HG03196 (cell line): Measurements from ENCODE around the gene CAB39.
A peak's percentile ranks its signal among the peaks of the same experiment; 100 is the strongest.

Experiments used
- ATAC-seq: cut with Tn5 transposase; IDR thresholded peaks from one replicate; pipeline ENCODE4 v1.9.1; 2021; ENCODE audit not compliant: unreplicated experiment

Gene CAB39

DNA sequence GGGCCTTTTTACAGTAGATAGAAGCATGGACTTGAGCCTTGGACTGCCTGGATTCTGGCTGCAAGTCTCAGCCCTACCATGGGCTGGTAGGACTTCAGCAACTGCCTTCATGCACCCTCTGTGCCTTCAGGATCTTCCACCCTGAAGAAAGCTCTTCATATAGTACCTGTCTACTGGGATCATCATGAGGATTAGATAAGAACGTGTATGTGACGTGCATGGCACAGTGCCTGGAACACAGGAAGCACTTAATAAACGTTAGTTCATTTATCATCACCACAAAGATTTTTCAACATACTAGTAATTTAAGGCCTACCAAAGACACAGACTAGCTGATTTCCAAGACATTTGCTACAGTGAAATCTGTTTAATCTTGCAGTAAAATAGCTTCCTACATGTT lies 98.9 kb downstream of the CAB39 start:
- no peak for ATAC-seq

GRCh38 chr2:230812033-230812432 lies 99.4 kb downstream of the CAB39 start:
- no peak for ATAC-seq

- no peak for ATAC-seq
Measured at GRCh38 chr2:230814616-230815015, 102.0 kb downstream of the CAB39 start.

GRCh38 chr2:230815088-230815487 lies 102.4 kb downstream of the CAB39 start:
- ATAC-seq = no peak

DNA sequence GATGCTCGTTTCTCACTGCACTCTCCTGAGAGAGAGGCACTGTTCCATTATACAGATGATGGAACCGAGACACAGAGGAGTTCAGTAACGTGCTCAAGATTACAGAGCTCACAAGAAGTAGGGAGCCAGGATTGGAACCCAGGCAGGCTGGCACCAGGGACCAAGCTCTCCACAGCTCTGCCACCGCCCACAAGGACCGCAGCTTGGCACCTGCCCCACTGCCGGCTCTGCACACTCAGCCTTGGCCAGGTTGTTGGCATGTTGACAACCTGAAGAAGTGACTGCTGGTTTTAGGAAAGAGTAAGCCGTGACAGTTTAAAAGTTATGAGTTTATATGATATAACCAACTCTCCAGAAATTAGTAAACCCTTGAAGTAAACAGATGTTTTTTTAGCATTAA lies 104.1 kb downstream of the CAB39 start:
- ATAC-seq = no peak

DNA sequence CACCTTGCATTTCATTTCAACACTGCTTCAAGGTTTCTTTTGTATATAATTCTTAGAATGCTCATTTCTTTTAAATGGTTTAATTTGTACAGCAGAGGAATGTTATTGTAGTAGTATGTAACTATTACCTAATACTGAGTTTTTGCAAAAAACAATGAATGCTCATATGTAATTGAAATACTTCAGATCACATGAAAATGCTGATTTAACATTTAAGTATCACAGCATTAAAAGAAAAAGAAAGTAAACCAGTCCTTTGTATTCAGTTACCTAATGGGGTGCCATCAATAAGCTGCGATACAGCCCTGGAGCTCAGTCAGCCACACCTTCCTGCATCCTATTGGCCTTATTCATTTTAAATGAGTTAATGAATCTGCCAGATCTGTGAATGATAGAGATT lies 106.8 kb downstream of the CAB39 start:
- ATAC-seq = no peak

- no peak for ATAC-seq
Measured at GRCh38 chr2:230821261-230821990, 108.8 kb downstream of the CAB39 start.

DNA sequence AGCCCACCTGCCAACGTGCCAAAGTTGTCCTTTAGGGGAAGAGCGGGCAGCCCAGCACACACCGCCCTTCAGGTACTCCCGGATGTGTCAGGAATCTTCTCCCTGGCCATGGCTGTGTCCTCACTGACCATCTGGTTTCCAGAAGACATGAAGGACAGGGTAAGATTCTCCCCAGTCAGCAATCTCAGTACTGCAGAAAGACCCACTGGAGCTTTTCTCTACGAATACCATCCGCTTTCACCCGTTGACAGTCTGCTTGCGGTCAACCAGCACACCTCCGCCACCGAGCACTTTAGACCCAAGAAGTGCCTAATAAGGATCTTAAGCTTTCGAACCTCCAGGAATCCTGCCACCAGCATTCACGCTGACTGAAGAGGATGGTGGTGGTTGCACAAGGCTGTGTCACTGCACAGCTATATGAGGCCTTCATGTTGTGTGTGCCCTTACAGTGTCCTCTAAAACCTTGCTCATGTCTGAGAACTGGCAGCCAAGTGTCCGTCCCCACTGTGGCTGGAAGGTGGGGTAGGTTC lies 109.4 kb downstream of the CAB39 start:
- ATAC-seq = no peak

DNA sequence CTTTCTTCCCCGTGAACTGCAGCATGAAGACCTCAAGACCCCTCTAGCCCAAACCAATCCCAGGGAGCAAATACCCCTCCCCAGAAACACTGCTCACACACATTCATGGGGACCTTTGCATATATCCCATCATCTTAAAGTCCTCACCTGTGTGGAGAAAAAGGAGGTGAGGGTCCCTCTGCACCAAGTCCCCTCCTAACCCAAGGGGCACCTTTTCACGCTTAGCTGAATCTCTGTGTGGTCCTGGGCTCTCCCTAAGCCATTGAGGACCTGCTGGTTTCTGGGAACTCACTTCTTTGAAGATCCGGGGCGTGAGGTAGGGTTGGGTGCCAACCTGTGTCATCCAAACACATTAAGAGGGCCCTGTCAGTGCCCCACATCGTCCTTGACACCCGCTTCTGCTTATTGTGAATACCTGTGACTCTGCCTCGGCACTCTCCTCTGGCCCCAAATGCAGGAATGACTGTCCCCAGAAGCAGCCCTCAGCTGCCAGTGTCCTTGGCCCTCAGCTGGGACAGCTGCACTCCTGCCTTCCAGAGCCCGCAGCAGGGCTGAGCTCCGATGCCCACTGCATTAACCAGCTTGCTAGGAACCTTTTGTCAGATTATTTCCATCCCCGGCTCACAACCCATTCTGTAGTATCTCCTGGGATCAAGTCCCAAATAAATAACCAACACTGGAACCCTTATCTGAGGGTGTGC lies 110.8 kb downstream of the CAB39 start:
- no peak for ATAC-seq

DNA sequence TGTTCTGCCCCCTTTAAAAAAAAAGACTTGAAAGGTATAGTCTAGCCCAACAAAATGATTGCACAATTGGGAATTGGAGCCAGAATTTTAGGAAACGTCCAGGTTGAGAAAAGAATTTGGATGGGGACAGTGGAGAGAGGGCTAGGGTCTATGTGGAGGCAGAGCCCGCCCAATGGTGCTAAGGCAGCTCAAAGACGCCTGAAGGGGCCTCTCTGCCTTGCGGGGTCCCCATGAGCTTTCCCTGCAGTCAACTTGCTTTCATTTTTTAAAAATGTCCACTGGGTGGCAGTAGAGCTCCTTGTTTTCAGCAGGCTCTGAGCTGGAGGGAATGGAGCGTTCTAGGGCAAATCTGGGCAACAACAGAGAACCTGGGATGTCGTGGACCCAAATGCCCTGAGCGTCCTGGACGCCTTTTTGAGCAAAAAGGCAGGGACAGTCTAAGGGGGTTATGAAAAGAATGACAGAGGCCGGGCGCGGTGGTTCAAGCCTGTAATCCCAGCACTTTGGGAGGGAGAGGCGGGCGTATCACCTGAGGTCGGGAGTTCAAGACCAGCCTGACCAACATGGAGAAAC lies 111.8 kb downstream of the CAB39 start:
- no peak for ATAC-seq

GRCh38 chr2:230825354-230825753 lies 112.7 kb downstream of the CAB39 start:
- ATAC-seq = no peak

DNA sequence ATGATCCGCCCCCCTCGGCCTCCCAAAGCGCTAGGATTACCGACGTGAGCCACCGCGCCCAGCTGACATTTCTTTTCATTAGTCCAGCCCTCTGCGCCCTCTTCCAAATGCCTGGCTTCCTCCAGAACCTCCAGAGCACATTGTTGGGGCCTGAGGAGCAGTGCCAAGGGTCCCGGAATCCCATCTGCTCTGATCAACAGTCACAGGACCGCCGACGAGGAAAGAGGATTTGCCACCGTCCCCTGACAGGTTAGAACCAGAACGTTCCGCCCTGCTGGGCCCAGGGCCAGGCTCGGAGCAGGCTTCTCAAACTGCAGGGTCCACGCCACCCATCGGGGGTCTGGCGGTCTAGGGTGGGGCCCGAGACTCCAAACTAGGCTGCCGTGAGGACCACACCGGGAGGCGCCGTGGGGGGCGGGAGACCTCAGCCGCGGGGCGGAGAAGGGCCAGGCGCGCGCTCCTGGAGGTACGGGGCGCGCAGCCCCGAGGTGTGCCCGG lies 115.2 kb downstream of the CAB39 start:
- no peak for ATAC-seq

DNA sequence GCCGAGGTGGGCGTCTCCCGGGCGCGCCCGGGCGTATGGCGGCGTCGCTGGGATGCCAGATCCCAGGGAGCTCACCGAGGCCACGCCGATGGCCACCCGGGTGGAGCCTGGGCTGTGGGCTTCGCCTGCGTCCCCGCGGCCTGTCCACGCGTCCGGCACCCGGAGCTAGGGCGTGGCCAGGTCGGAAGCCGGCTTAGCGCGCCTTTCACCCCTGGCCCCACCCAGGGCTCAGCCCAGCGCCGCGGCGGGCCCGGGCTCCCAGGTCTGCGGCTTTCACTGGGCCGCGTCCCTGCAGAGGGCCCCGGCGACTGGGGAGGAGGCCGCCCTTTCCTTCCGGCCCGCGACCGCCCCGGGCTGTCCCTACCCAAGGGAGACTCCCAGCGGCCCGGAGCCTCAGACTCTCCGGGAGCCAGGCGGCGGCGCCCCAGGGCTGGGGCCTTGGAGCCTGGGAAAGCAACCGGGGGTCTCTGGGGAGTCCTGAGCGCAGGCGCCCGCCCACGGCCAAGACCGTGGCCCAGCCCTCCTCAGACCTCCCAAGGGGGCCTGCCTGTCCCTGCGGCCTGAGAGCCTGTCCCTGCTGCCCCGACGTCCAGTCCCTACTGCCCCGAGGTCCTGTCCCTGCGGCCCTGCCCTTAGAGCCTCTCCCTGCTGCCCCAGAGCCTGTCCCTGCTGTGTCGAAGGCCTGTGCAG lies 115.8 kb downstream of the CAB39 start:
- no peak for ATAC-seq

DNA sequence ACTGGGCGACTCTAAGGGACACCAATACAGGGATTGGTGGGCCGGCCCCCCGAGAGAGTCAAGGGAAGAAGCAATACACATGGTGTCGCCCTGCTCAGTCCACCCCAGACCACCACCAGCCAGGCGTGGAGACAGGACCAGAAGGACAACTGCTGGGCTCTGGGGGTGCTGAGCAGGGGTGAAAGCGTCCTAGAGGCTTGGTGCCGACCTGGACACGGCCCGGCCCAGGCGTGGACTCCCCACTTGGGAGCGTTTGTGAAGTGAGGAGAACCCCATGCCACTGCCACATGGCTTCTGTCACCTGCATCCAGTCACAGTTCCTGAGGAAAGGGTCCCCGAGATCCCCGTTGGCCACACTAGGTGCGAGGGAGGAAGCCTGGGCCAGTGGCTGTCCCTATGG lies 116.7 kb downstream of the CAB39 start:
- ATAC-seq = no peak

DNA sequence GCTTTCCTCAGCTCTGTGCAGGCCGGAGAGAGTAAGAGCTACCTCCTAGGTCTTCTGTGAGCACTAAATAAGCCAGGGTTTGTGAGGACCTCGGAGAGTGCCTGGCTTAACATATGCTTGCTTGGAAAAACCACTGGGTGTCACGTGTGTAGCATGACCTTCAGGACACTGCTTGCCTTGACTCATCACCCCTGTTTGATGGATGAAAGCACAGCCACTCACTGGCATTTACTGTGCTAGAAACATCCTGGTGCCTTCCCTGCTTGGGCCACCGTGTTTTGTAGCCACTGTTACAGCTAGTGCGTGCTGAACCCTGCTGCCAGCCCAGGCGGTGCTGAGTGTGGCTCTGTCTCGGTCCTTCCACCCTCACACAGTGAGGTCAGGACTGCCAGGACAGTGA lies 117.3 kb downstream of the CAB39 start:
- ATAC-seq = no peak

DNA sequence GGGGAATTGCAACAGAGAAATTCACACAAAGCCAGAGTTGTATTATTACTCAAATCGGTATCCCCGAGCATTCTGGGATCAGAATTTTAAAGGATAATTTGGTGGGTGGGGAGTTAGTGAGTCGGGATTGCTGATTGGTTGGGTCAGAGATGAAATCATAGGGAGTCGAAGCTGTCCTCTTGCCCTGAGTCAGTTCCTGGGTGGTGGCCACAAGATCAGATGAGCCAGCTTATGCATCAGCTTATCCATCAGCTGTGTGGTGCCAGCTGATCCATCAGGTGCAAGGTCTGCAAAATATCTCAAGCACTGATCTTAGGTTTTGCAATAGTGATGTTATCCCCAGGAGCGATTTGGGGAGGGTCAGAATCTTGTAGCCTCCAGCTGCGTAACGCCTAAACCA lies 117.8 kb downstream of the CAB39 start:
- no peak for ATAC-seq

- no peak for ATAC-seq
Measured at GRCh38 chr2:230840301-230840700, 127.7 kb downstream of the CAB39 start.

DNA sequence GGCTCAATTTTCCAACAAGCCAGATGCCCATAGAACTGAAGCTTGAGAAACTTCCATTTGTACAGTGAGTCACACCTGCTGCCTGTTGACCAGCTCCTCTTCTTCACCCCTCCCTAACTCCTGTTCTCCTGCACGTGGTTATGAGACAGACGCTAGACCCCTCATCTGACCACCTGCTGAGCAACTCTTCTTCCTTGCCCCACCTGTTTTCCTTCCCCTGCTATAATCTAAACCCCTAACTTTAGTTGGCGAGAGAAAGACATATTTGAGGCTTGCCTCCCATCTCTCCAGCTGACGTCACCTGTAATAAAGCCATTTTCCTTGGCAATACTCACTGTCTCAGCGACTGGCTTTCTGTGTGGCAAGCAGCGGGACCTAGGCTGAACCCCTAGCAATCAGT lies 129.8 kb downstream of the CAB39 start:
- ATAC-seq = no peak

DNA sequence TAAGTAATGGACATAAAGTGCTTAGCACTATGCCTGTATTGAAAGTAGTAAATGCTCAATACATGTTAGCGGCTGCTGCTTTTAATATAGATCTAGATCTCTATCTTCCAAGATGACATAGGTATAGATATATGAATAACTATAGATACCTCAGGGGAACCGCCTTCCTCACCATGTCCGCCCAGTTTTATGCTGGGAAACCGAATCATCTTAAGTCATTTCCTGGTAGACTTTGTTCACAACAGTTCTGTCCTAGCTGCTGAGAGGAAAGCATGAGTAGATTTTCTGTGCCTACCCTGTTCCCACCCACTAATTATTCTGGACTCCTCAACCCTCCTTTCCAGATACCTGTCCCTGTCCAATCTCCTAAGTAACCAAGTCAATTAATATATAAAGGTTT lies 130.5 kb downstream of the CAB39 start:
- ATAC-seq = no peak

GRCh38 chr2:230846360-230846759 lies 133.7 kb downstream of the CAB39 start:
- ATAC-seq = no peak

DNA sequence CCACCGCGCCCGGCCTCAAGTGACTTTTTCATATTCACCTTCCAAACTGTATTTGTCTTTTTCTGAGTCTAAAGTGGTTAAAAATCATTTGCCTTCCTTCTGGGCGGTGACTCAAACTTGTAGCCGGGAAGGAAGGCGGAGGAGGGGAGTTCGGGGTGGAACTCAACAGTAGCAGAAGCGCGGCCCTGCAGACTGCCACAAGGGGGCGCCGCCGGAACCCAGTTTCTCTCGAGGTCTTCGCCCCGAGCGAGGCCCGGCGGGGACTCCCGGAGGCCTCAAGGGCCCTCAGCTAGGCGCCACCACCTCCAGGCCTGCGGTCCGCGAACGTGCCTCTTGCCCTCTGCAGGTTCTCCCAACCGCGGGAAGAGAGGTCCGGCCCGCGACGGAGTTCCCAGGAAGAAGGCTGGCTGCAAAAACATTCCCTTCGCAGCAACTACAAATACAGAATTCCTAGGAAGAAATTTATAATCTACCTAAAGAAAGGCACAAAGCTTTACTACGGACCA lies 135.3 kb downstream of the CAB39 start:
- peak; percentile 91 for ATAC-seq
